Keratinocyte (primary cell): ENCODE results near the gene LHPP. TPM values are rescaled to one million over a fixed set of nuclear protein-coding genes. Genes with fewer than 3 reads are reported as not detected.

Experiments
- DNase-seq: peaks from one replicate; pipeline ENCODE4 v3.0.0-alpha.2; 2011; ENCODE audit warnings: low read depth, missing footprints, low spot score
- FAIRE-seq: peaks from 2 replicates; lab custom pipeline; 2011; peaks lifted over from hg19 to GRCh38; lab: Jason Lieb, UNC
- H2AFZ ChIP-seq: 2 replicates; pipeline ENCODE4 v1.6.0; 2012; ENCODE audit warnings: low read length, control low read depth, inconsistent platforms; ENCODE audit not compliant: control insufficient read depth
- H3K27ac ChIP-seq: 2 replicates; pipeline ENCODE4 v1.5.1; 2011; ENCODE audit warnings: low read length; ENCODE audit not compliant: control insufficient read depth, insufficient read depth
- H3K27me3 ChIP-seq: 3 replicates; pipeline ENCODE4 v1.6.0; 2011; ENCODE audit warnings: low read length; ENCODE audit not compliant: control insufficient read depth, insufficient read depth; ENCODE audit errors: extremely low read depth
- H3K36me3 ChIP-seq, 2 experiments: 2 replicates in 1 of 2; 3 replicates in 1 of 2; pipeline ENCODE4 v1.5.1; 2011; ENCODE audit warnings: low read length in 2 of 2, mild to moderate bottlenecking in 1 of 2; ENCODE audit not compliant: control insufficient read depth in 2 of 2, insufficient read depth in 2 of 2; ENCODE audit errors: extremely low read depth in 1 of 2
- H3K4me1 ChIP-seq: 3 replicates; pipeline ENCODE4 v1.5.1; 2011; ENCODE audit warnings: low read length; ENCODE audit not compliant: control insufficient read depth, insufficient read depth; ENCODE audit errors: extremely low read depth
- H3K4me2 ChIP-seq: 3 replicates; pipeline ENCODE4 v1.6.0; 2011; ENCODE audit warnings: low read depth, low read length; ENCODE audit not compliant: control insufficient read depth, insufficient read depth; ENCODE audit errors: extremely low read depth
- H3K4me3 ChIP-seq, 3 experiments: fragments of 200-600 bp in 1 of 3; sonication (generic) in 1 of 3; 2 replicates in 2 of 3; 3 replicates in 1 of 3; pipeline ENCODE4 v1.5.1; 2011 to 2016; ENCODE audit warnings: low read length in 3 of 3, mild to moderate bottlenecking in 3 of 3, control low read depth in 2 of 3, inconsistent platforms in 1 of 3, low read depth in 1 of 3, mixed read lengths in 1 of 3, mixed run types in 1 of 3, moderate library complexity in 1 of 3; ENCODE audit not compliant: control insufficient read depth in 2 of 3, insufficient read depth in 2 of 3; ENCODE audit errors: extremely low read depth in 1 of 3
- H3K79me2 ChIP-seq: 2 replicates; pipeline ENCODE4 v1.6.0; 2012; ENCODE audit warnings: low read length; ENCODE audit not compliant: control insufficient read depth, insufficient read depth
- H3K9ac ChIP-seq: 3 replicates; pipeline ENCODE4 v1.6.0; 2011; ENCODE audit warnings: low read length; ENCODE audit not compliant: control insufficient read depth, insufficient read depth; ENCODE audit errors: extremely low read depth
- H3K9me1 ChIP-seq: 3 replicates; pipeline ENCODE4 v1.6.0; 2011; ENCODE audit warnings: low read length; ENCODE audit not compliant: control insufficient read depth, insufficient read depth; ENCODE audit errors: extremely low read depth
- H3K9me3 ChIP-seq: 2 replicates; pipeline ENCODE4 v1.5.1; 2012; ENCODE audit warnings: low read depth, low read length; ENCODE audit not compliant: control insufficient read depth
- H4K20me1 ChIP-seq: 3 replicates; pipeline ENCODE4 v1.6.0; 2011; ENCODE audit warnings: low read length; ENCODE audit not compliant: control insufficient read depth, insufficient read depth; ENCODE audit errors: extremely low read depth
- CTCF ChIP-seq, 3 experiments: IDR thresholded peaks in 1 of 3; conservative IDR thresholded peaks in 1 of 3; optimal IDR thresholded peaks in 1 of 3; 2 replicates in 2 of 3; 3 replicates in 1 of 3; pipeline versions ENCODE3 to v1.5.1; 2011; ENCODE audit warnings: low read length in 3 of 3, mild to moderate bottlenecking in 3 of 3, moderate library complexity in 2 of 3, control low read depth in 1 of 3, inconsistent platforms in 1 of 3; ENCODE audit not compliant: insufficient read depth in 2 of 3; ENCODE audit errors: extremely low read depth in 1 of 3
- EZH2 ChIP-seq: IDR thresholded peaks from one replicate; pipeline ENCODE4 v1.6.1; 2012; ENCODE audit warnings: inconsistent platforms, mild to moderate bottlenecking, low read length, moderate library complexity
- dilution Hi-C: fragments of 300-500 bp; cut with MboI; formaldehyde crosslinking; loops from one replicate; pipeline ENCODE4 v1.7.0; 2020; ENCODE audit warnings: low sequenced_read_pairs; ENCODE audit not compliant: extremely low pct_ligation_motif_present
- polyA plus RNA-seq, 5 experiments: library from polyadenylated mRNA; depleted of rRNA in 3 of 5; stranded (reverse) in 3 of 5; stranded (forward) in 1 of 5; unstranded in 1 of 5; fragments of >200 nt; gene quantifications; 1 replicate in 1 of 5; 2 replicates in 3 of 5; 3 replicates in 1 of 5; pipeline versions ENCODE4 v1.2.1 to v1.2.3, GENCODE V29; 2011 to 2012; ENCODE audit warnings: missing spikeins in 2 of 5, low read depth in 1 of 5, low replicate concordance in 1 of 5

LHPP gene
- polyA plus RNA-seq, 1 donor (not counting 4 experiments of a cell fraction or from before 2014, with no cell fraction given), result 13.1 TPM

- Histone ChIP-seq H3K4me1 (no peaks in the 10 kb centered on the region), H4K20me1 (no peaks in the 10 kb centered on the region), H3K27me3 (peaks cover 7% of the 10 kb centered on the region), H3K9me1 (no peaks in the 10 kb centered on the region), H3K9me3 (no peaks in the 10 kb centered on the region), H3K4me3 (no peak overlapping the region), H3K4me2 (no peak overlapping the region), H3K36me3 (no peaks in the 10 kb centered on the region), H3K27ac (no peak overlapping the region), H2AFZ (no peak overlapping the region), H3K9ac (no peak overlapping the region), H3K79me2 (no peaks in the 10 kb centered on the region)
- dilution Hi-C loops, result no loop called here
- FAIRE-seq, result no peak
- TF ChIP-seq EZH2, result no peak
- TF ChIP-seq CTCF (optimal IDR thresholded peaks at IDR 0.05 in 1 of 3, IDR thresholded peaks at IDR 0.05 in 1 of 3, conservative IDR thresholded peaks at IDR 0.05 in 1 of 3; ENCODE audit: extremely low read depth in 1 of 3, insufficient read depth in 2 of 3, low read length in 3 of 3), result no peak
- no peak for DNase-seq
Measured at GRCh38 chr10:124604214-124605000, 142.8 kb downstream of the LHPP start.

- no peaks in the 10 kb centered on the region for H3K4me1 ChIP-seq
- no peaks in the 10 kb centered on the region for H3K9me1 ChIP-seq
- no peak overlapping the region for H2AFZ ChIP-seq
- no peak overlapping the region for H3K9ac ChIP-seq
- no peaks in the 10 kb centered on the region for H3K36me3 ChIP-seq
- H3K4me2 ChIP-seq, result no peak overlapping the region
- no peaks in the 10 kb centered on the region for H4K20me1 ChIP-seq
- H3K27ac ChIP-seq, result no peak overlapping the region
- H3K79me2 ChIP-seq, result no peaks in the 10 kb centered on the region
- dilution Hi-C loops, result no loop called here
- H3K27me3 ChIP-seq, result peaks cover 4% of the 10 kb centered on the region
- FAIRE-seq, result no peak
- TF ChIP-seq CTCF (optimal IDR thresholded peaks at IDR 0.05 in 1 of 3, IDR thresholded peaks at IDR 0.05 in 1 of 3, conservative IDR thresholded peaks at IDR 0.05 in 1 of 3; ENCODE audit: extremely low read depth in 1 of 3, insufficient read depth in 2 of 3, low read length in 3 of 3), result no peak
- no peak for TF ChIP-seq EZH2
- no peaks in the 10 kb centered on the region for H3K9me3 ChIP-seq
- DNase-seq, result no peak
- H3K4me3 ChIP-seq, result no peak overlapping the region
Measured at GRCh38 chr10:124605001-124605370, 143.4 kb downstream of the LHPP start.
